K562 (cell line): ENCODE data around the gene ITPKA. TPM values are rescaled to one million over a fixed set of nuclear protein-coding genes. Genes with fewer than 3 reads are reported as not detected.

Experiments
- ATAC-seq: fragments of 200-7000 bp; cut with Tn5 transposase; 3 replicates; pipeline ENCODE4 v1.9.1; 2020; ENCODE audit warnings: moderate library complexity
- BruUV-seq: library from RNA; stranded (reverse); fragments of 400-500 nt; replicated peaks from 2 replicates; lab custom pipeline; 2021; lab: Mats Ljungman, UMichigan
- CTCF ChIA-PET: fragments of 300-600 bp; formaldehyde crosslinking; extraction: SDS; loops from one replicate; lab custom pipeline; 2021; ENCODE audit warnings: low intra/inter-chr PET ratio; lab: Yijun Ruan, JAX
- POLR2A ChIA-PET: fragments of 300-600, 350-650 bp; sonication (Branson Sonifier 250); formaldehyde crosslinking; extraction: SDS; loops from one replicate; lab custom pipeline; 2021; ENCODE audit warnings: antibody characterized with exemption, inconsistent platforms; lab: Yijun Ruan, JAX
- DNase-seq, 4 experiments: peaks; one replicate each; pipeline versions ENCODE4 v3.0.0 to v3.0.0-alpha.2; 2011 to 2018; ENCODE audit warnings: low spot score in 3 of 4, mixed read lengths in 3 of 4; ENCODE audit errors: extremely low read depth in 1 of 4
- FAIRE-seq: peaks from 2 replicates; lab custom pipeline; 2011; peaks lifted over from hg19 to GRCh38; lab: Jason Lieb, UNC
- H2AFZ ChIP-seq: 2 replicates; pipeline ENCODE4 v1.6.0; 2011; ENCODE audit warnings: low read depth, low read length, control low read depth, inconsistent platforms
- H3K27ac ChIP-seq: fragments of 200-600 bp; 3 replicates; pipeline ENCODE4 v1.8.0; 2011; ENCODE audit warnings: low read depth, mild to moderate bottlenecking, control low read depth, inconsistent platforms, low read length, moderate library complexity, mixed read lengths; ENCODE audit errors: extremely low read depth
- H3K27me3 ChIP-seq, 2 experiments: fragments of 300-600 bp in 1 of 2; 2 replicates in 1 of 2; 3 replicates in 1 of 2; pipeline versions ENCODE4 v1.6.0 to v1.8.0; 2011; ENCODE audit warnings: inconsistent platforms in 2 of 2, low read length in 2 of 2, mild to moderate bottlenecking in 1 of 2, mixed read lengths in 1 of 2, moderate library complexity in 1 of 2; ENCODE audit not compliant: control insufficient read depth in 2 of 2, insufficient read depth in 2 of 2
- H3K36me3 ChIP-seq: fragments of 300-600 bp; 3 replicates; pipeline ENCODE4 v1.8.0; 2011; ENCODE audit warnings: mild to moderate bottlenecking, low read length, inconsistent platforms; ENCODE audit not compliant: control insufficient read depth, insufficient read depth
- H3K4me1 ChIP-seq, 2 experiments: fragments of 200-600 bp in 1 of 2; replicated peaks in 1 of 2; 2 replicates in 1 of 2; 3 replicates in 1 of 2; pipeline versions ENCODE4 v1.5.1 to v1.8.0; 2011; ENCODE audit warnings: inconsistent platforms in 2 of 2, low read length in 2 of 2, mild to moderate bottlenecking in 1 of 2, mixed read lengths in 1 of 2, moderate library complexity in 1 of 2; ENCODE audit not compliant: control insufficient read depth in 2 of 2, insufficient read depth in 2 of 2
- H3K4me2 ChIP-seq: 2 replicates; pipeline ENCODE4 v1.6.1; 2011; ENCODE audit warnings: low read length, control low read depth, inconsistent platforms, mixed read lengths; ENCODE audit not compliant: insufficient read depth
- H3K4me3 ChIP-seq: fragments of 200-600 bp; sonication (generic), shearing (Covaris generic); 2 replicates; pipeline ENCODE4 v1.5.1; 2016; ENCODE audit warnings: control low read depth, inconsistent platforms
- H3K79me2 ChIP-seq: fragments of 200-600 bp; 3 replicates; pipeline ENCODE4 v1.8.0; 2011; ENCODE audit warnings: low read length, inconsistent platforms; ENCODE audit not compliant: control insufficient read depth, insufficient read depth
- H3K9ac ChIP-seq, 2 experiments: 2 replicates each; pipeline versions ENCODE4 v1.6.0 to v1.6.1; 2011; ENCODE audit warnings: low read depth in 2 of 2, low read length in 2 of 2, control low read depth in 1 of 2, inconsistent platforms in 1 of 2, mild to moderate bottlenecking in 1 of 2, mixed read lengths in 1 of 2; ENCODE audit not compliant: insufficient read depth in 1 of 2
- H3K9me1 ChIP-seq: one replicate; pipeline ENCODE4 v1.6.0; 2011; ENCODE audit warnings: inconsistent platforms, mild to moderate bottlenecking, low read length, moderate library complexity; ENCODE audit not compliant: control insufficient read depth, insufficient read depth
- H3K9me3 ChIP-seq: replicated peaks from 2 replicates; pipeline ENCODE4 v1.5.1; 2011; ENCODE audit warnings: low read depth, low read length, inconsistent platforms; ENCODE audit not compliant: control insufficient read depth, insufficient read depth
- H4K20me1 ChIP-seq: replicated peaks from 2 replicates; pipeline ENCODE4 v1.6.1; 2011; ENCODE audit warnings: low read length, inconsistent platforms, mixed read lengths; ENCODE audit not compliant: control insufficient read depth, insufficient read depth
- EHMT2 ChIP-seq: fragments of 450-650 bp; IDR thresholded peaks from 2 replicates; pipeline ENCODE4 v1.6.1; 2018; ENCODE audit warnings: antibody characterized with exemption
- ELK1 ChIP-seq: sonication (generic); formaldehyde crosslinking; IDR thresholded peaks from 2 replicates; pipeline ENCODE4 v1.8.1; 2022; ENCODE audit warnings: missing genetic modification reagents
- GABPB1 ChIP-seq: sonication (generic); formaldehyde crosslinking; IDR thresholded peaks from 2 replicates; pipeline ENCODE4 v1.8.0; 2022; ENCODE audit warnings: mild to moderate bottlenecking, missing genetic modification reagents
- MBD2 ChIP-seq: sonication (generic); IDR thresholded peaks from 2 replicates; pipeline ENCODE4 v1.6.1; 2016; ENCODE audit warnings: low read depth, borderline replicate concordance
- MLX ChIP-seq, 2 experiments: fragments of 450-650 bp in 1 of 2; sonication (generic) in 1 of 2; formaldehyde crosslinking; conservative IDR thresholded peaks; 2 replicates each; pipeline versions ENCODE4 v1.4.0 to v1.8.1; 2020 to 2022; ENCODE audit warnings: mild to moderate bottlenecking in 1 of 2, missing genetic modification reagents in 1 of 2
- MXD1 ChIP-seq: fragments of 250-450 bp; sonication (Bioruptor Pico); IDR thresholded peaks from 2 replicates; pipeline ENCODE4 v1.8.0; 2021; ENCODE audit warnings: borderline replicate concordance, mild to moderate bottlenecking, moderate library complexity; ENCODE audit not compliant: poor library complexity, severe bottlenecking
- NEUROD1 ChIP-seq: fragments of 150-350 bp; IDR thresholded peaks from 2 replicates; pipeline ENCODE4 v1.6.1; 2014; ENCODE audit warnings: borderline replicate concordance, low read length, low read depth; ENCODE audit not compliant: partially characterized antibody
- NR3C1 ChIP-seq: sonication (generic); formaldehyde crosslinking; IDR thresholded peaks from 2 replicates; pipeline ENCODE4 v1.8.1; 2022; ENCODE audit warnings: missing genetic modification reagents
- RBM39 ChIP-seq: fragments of 200-400 bp; formaldehyde crosslinking; optimal IDR thresholded peaks from 2 replicates; pipeline ENCODE3; 2018; ENCODE audit warnings: low read depth, low read length
- WGBS: fragments of 100-300 bp; shearing (Covaris generic); methylation state at CpG from one replicate; pipeline ENCODE4 v1.1.6; 2016; ENCODE audit warnings: low coverage, mixed read lengths; ENCODE audit not compliant: insufficient coverage; ENCODE audit errors: missing lambda C conversion rate; 5-methylcytosine and 5-hydroxymethylcytosine counted together
- in situ Hi-C: fragments of 300-500 bp; cut with MboI; formaldehyde crosslinking; loops from 4 replicates; pipeline ENCODE4 v1.15.0; 2018; ENCODE audit warnings: inconsistent platforms, mixed read lengths
- intact Hi-C: fragments of 100-400 bp; cut with micrococcal nuclease; formaldehyde crosslinking; loops from 2 replicates; pipeline ENCODE4 v1.14.2; 2022
- polyA plus RNA-seq, 8 experiments: library from polyadenylated mRNA; depleted of rRNA in 4 of 8; stranded (reverse) in 5 of 8; unstranded in 3 of 8; fragments of >200 nt; fragmentation: Nextera tagmentation in 2 of 8; fragmentation: Illumina TruSeq in 1 of 8; extraction: Ambion mirVana in 2 of 8; extraction: Trizol in 1 of 8; gene quantifications; 2 replicates each; pipeline versions ENCODE4 v1.2.1 to v1.2.3, GENCODE V29; 2011 to 2014; ENCODE audit warnings: inconsistent platforms in 1 of 8, missing spikeins in 1 of 8
- total RNA-seq, 7 experiments: library from RNA; depleted of rRNA in 6 of 7; stranded (reverse); fragments of >200 nt in 6 of 7; fragmentation: Illumina TruSeq in 2 of 7; extraction: Trizol in 2 of 7; gene quantifications; 2 replicates each; pipeline versions ENCODE4 v1.2.1 to v1.2.3, GENCODE V29; 2011 to 2021; ENCODE audit warnings: low replicate concordance in 1 of 7

Gene ITPKA
- total and polyA plus RNA-seq, 9 of the 15 experiments (the other 6 are each of a cell fraction or from before 2014, with no cell fraction given), result 0.14 to 68.4 (median 11.5) TPM

GRCh38 chr15:41480396-41481140, 13.1 kb upstream of the ITPKA start (continued):
- TF ChIP-seq MLX (CRISPR knock-in tag; conservative IDR thresholded peaks at IDR 0.05) (no peak), MXD1 (CRISPR knock-in tag) (no peak), MBD2 (no peak), ELK1 (no peak)

GRCh38 chr15:41482110-41482877, 11.4 kb upstream of the ITPKA start:
- DNase-seq (no peak), FAIRE-seq (no peak), ATAC-seq (no peak)
- Histone ChIP-seq H3K9me1 (no peaks in the 10 kb centered on the region), H4K20me1 (no peaks in the 10 kb centered on the region), H2AFZ (no peak overlapping the region), H3K9me3 (no peaks in the 10 kb centered on the region), H3K4me3 (no peak overlapping the region), H3K9ac (no peak overlapping the region), H3K4me2 (no peak overlapping the region), H3K36me3 (peaks cover 55% of the 10 kb centered on the region), H3K27me3 (no peaks in the 10 kb centered on the region), H3K4me1 (peaks cover 2 to 6% of the 10 kb centered on the region in 2 experiments; a peak in 3 of 5 replicates), H3K79me2 (no peaks in the 10 kb centered on the region), H3K27ac (no peak overlapping the region)
- TF ChIP-seq NR3C1 (CRISPR knock-in tag) (no peak), EHMT2 (no peak), NEUROD1 (no peak), GABPB1 (CRISPR knock-in tag) (no peak), RBM39 (no peak)
- WGBS, result 95% methylated on average over 9 of the region's 9 CpGs
- intact Hi-C loops (no loop called here), in situ Hi-C loops (no loop called here)
- BruUV-seq, result no TSS peak
- ChIA-PET POLR2A (interaction anchor here (0.7 to 1.2 kb wide), 5 partner anchors 11 to 1069 kb away, joined by 3 to 4 read pairs (median 3); no protein-coding TSS in a partner anchor), CTCF (no interaction called here)
